ENCODE data around the gene SMU1.
A peak's percentile ranks its signal among the peaks of the same experiment; 100 is the strongest.
"Not testable (repeated sequence)": the region's sequence is repeated elsewhere in the genome, so short reads cannot be mapped to it uniquely, and the experiment has no call there.

The SMU1 gene

DNA sequence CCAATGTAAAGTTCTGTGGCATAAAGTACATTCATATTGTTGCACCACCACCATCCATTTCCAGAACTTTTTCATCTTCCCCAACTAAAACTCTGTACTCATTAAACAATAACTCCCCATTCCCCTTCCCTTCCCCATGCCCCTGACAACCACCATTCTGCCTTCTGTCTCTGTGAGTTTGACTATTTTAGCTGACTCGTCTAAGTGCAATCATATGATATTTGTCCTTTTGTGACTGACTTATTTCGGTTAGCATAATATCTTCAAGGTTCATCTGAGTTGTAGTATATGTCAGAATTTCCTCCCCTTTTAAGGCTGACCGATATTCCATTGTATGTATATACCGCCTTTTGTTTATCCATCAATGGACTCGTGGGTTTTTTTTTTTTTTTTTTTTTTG lies 29.0 kb upstream of the SMU1 start:
- no peak for DNase-seq (ENCODE audit: low read depth)

DNA sequence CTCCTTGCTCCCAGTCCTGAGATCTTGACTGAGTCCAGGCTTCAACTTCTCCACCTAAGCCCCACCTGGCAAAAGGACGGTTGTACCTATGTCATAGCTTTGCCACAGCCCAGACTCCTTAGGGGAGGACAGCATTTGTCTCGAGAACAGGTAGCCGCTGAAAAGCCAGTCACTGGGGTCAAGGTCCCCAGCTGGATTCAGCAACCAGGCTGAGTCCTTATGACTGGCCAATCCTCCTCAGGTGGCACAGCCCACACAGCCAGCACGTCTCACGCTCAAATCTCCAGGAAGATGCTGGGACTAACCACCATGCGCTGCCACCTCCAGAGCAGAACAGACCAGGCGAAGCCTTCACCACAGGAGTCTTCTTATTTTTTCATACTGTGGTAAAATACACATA lies 27.9 kb upstream of the SMU1 start:
- DNase-seq (ENCODE audit: low read depth), result no peak

DNA sequence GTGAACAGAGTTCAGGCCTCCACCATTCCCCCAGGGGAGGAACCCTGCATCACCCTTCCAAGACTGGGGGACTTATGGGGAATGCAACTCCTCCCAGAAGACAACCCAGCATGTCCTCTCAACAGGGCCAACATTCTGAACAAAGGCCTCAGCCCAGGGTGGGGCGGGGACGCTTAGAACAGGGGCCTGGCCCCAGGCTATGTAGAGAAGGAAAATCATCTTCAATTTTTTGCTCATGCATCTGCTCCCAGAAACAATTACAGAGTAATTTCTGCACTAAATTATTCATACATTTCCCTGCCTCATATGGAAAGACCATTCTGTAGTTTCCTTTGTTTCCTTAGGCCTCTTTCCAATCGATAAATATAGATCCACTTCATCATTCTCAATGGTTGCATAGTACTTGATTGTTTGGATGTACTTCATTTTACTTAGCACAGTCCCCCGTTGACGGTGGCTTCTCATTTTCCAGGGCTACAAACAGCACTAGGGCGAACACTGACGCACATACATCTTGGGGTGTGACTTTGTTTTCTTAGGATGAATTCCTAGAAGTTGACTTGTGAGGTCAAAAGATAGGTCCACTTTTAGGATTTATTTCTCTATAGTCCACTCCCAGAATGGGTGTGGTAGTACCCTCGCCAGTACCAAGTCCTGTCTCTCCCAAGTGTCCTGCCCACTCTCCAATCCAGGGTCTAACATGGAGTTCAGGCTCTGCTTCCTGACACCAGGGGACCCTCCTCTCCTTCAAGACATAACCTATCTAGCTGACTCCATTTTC lies 27.2 kb upstream of the SMU1 start:
- DNase-seq (ENCODE audit: low read depth), result no peak

DNA sequence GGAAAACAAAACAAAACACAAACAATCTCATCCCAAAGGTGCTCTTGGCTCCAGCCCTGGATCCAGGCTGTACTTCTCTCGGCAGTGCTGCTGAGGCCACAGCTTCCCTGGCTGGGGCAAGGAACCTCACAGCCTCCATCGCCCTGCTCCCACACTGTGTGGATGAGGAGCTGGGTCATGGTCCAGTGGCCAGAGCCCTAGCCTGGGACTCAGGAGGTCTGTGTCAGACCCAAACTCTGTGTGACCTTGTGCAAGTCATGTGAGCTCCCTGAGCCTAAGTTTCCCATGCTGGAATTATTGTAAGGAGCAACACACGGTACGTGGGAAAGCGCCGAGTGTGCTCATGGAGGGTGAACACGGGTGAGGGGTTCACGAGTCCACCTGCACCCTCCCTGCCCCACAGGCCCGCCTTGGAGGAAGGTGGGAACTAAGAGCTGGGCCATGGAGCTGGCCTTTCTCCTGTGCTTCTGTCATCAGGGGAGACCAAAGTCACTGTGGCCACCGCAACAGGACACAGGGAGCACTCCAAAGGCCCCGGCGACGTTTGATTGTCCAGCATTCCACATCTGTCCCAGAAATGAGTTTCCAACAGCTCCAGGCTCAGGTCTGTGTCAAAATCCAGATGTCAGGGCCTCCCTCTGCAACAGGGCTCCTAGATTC lies 26.2 kb upstream of the SMU1 start:
- DNase-seq (ENCODE audit: low read depth), result no peak

DNA sequence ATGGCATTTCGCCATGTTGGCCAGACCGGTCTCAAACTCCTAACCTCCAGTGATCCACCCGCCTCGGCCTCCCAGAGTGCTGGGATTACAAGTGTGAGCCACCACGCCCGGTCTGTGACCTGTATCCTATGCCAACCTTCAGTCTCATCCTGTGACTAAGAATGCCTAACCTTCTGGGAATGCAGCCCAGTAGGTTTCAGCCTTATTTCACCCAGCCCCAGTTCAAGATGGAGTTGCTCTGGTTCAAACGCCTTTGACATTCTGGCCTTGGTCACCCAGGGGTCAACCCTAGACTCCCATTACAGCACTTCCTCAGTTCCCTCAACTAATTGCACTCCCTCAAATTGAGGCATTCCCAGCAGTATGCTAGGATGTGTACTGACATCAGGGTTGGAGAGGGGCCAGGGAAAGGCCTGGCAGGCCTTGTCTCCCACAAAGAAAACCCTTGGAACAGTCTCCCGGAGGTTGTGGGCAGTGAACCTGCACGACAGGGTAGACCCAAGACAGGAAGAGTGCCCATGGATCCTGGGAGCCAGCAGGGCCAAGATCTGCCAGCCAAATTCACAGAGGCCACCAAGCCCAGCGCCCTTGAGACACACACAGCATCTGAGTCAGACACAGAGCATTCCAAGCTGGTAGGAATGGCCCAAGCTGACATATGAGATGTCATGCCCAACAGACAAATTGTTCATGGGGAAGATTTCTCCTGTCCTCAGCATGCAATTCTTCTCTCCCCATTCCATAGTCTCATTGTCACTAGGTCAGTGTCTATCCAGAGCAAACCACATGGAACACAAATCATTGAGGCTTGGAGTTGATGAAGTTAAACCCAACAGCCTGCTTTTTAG lies 24.9 kb upstream of the SMU1 start:
- DNase-seq (ENCODE audit: low read depth), result no peak

DNA sequence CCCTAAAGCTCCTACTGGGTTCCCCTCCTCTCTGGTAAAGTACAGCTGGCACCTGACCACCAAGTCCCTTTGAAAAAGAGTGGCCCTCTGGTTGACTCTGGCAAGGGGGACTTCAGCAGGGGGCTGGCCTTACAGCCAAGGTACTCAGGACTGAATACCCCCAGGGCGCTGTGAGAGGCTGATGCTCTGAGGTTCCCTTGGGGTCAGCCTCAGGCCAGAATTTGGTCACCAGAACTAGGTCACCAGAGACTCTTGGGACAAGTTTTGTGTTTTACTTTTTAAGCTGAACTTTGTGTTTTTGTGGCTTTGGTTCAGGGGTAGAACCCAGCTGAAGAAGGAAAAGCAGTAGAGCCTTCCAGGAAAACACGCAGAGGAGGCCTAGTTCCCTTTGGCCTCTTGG lies 23.3 kb upstream of the SMU1 start:
- no peak for DNase-seq (ENCODE audit: low read depth)

DNA sequence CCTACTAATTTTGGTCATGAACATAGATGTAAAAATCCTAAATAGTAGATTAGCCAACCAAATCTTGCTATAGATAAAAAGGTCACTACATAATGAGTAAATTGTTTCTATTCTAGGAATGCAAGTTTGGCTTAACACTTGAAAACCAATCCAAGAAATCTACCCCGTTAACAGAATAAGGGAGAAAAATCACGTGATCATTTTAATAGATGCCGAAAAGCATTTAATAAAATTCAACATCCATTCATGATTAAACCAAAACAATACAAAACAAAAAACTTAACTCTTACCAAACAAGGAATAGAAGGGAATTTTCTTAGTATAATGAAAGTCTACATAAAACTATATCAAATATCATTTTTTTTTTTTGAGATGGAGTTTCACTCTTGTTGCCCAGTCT lies 20.7 kb upstream of the SMU1 start:
- no peak for DNase-seq (ENCODE audit: low read depth)

DNA sequence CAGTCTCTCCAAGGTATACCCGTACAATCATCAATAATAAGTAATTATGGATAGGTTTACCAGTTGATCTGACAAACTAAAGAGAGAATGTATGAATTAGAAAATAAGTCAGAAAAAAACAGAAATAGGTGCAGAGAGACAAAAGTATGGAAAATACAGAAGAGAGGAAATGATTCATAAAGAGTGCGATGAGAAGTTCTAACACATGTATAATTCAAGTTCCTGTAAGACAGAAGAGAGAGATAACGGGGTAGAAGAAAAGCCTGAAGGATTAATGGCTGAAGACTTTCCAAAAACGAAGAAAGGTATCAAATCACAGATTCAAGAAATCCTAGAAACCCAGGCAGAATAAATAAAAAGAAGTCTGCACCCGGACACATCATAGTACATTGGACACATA lies 16.2 kb upstream of the SMU1 start:
- DNase-seq (ENCODE audit: low read depth), result no peak

DNA sequence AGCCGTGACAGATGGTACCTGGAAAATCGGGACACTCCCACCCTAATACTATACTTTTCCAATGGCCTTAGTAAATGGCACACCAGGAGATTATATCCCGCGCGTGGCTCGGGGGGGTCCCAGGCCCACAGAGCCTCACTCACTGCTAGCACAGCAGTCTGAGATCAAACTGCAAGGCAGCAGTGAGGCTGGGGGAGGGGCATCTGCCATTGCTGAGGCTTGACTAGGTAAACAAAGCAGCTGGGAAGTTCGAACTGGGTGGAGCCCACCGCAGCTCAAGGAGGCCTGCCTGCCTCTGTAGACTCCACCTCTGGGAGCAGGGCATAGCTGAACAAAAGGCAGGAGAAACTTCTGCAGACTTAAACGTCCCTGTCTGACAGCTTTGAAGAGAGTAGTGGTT lies 9.2 kb upstream of the SMU1 start:
- not testable (repeated sequence) for DNase-seq (ENCODE audit: low read depth)

DNA sequence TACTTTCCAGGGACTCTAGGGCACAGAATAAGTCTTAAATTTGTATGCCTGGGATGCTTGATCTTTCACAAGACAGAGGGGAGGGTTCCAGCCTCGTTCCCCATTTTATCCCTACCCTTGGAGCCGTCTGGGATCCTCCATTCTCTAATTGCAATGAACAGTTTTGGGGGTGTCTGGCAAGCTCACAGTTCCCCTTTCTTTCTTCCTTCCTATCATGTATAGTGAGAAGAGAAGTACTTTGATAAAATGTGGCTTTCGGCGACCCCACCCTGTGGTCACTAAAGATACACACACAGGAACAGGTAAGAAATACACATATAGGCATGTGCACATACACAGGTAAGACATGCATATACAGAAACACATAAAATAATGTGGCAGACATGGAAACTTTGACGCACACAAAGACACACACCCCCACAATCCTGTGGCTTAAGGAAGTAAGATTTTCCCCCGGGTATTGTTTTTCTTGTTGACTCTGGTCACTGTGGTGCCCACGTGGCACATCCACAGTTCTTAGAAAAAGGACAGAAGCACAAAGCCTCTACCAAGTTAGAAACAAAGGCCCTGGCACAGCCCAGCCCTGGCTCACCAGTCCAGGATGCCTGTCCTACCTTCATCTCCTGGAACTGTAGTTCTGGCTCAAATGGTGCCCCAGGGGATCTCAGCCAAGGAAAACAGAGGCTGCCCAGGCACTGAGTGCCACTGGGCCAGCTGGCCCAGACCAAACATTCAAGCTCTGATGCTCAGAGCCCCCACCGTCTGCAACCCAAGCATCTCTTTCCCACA lies 6.3 kb upstream of the SMU1 start:
- no peak for DNase-seq (ENCODE audit: low read depth)

DNA sequence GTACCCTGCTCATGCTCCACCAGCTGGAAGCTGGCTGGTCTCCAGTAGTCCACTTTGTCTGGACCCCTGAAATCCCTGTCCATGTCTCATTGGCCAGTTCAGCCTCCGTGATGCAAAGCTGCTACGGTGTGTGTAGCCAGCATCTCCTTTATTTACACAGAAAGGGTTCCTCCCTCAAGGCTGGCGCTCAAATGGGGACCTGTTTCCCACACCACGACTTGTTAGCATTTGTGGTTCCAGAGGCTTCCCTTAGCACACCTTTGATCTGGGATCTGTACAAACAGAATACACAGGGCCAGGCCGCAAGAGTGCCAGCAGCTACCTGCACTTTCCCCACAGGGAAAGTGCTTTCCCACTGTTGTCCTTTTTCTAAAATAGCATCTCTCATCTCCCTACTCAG lies 5.7 kb upstream of the SMU1 start:
- DNase-seq (ENCODE audit: low read depth), result no peak

DNA sequence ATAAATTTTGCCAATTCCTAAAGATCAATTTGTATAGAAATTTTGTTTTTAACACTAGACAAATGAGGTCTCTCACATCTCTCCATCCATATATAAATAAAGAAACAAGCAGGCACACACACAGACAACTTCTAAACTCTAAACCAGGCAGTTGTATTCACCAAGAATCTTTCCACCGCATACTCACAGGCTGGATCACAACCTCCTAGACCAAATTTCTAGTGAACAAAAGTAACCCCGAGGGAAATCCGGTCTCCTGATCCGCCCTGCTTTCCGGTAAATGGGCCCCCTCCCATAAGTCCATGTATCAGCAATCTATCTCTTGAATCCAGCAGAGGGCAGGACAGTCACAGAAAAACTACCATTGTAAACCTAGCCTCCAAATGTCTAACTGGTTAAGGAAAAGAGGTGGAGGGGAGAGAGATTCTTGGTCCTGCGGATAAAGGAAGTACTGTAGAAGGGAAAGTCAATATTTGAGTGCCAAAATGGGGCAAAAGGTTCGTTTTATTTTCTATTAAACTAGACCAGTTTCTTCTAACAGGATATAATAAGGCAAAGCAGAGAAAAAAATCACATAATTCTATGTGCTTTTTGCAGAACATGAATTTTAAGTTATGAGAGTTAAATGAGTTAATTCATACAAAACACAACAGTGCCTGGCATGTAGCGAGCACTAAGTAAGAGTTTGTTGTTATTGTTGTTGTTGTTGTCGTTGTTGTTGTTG lies 4.8 kb upstream of the SMU1 start:
- DNase-seq (ENCODE audit: low read depth), result peak; percentile 92

DNA sequence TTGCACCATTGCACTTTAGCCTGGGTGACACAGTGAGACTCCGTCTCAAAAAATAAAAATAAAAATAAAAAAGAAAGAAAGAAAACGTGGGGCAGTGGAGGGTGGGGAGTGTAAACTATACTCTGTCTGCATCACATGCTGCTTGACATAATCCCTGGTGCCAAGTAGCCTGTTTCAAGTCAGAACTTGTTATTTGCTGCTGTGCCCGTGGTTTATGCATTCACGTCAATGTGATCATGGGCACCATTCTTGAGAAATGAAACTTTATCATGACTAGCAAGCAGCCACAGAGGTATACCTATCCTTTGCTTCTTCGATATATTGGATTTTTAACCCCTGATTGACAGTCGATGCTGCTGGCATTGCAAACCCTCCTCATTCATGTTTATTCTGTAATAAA lies 4.1 kb upstream of the SMU1 start:
- no peak for DNase-seq (ENCODE audit: low read depth)

DNA sequence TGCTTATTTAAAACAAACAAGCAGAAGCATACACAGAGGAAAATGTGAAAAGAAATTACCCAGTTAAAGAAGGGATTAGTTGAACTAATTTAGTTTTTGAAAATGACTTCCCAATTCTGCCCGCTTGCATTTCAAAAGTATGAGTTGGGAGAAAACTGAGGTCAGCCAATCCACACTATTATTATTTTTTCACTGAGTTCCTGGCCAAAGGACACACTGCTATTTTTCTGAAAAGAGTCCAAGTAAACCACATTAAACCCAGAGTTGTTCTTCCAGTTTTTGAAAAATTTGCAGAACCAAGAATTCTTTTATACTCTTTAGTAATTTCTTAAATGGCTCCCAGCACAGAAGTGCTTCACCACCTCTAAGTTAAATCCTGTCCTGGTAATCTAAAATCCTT lies 7.5 kb downstream of the SMU1 start:
- DNase-seq (ENCODE audit: low read depth), result no peak

DNA sequence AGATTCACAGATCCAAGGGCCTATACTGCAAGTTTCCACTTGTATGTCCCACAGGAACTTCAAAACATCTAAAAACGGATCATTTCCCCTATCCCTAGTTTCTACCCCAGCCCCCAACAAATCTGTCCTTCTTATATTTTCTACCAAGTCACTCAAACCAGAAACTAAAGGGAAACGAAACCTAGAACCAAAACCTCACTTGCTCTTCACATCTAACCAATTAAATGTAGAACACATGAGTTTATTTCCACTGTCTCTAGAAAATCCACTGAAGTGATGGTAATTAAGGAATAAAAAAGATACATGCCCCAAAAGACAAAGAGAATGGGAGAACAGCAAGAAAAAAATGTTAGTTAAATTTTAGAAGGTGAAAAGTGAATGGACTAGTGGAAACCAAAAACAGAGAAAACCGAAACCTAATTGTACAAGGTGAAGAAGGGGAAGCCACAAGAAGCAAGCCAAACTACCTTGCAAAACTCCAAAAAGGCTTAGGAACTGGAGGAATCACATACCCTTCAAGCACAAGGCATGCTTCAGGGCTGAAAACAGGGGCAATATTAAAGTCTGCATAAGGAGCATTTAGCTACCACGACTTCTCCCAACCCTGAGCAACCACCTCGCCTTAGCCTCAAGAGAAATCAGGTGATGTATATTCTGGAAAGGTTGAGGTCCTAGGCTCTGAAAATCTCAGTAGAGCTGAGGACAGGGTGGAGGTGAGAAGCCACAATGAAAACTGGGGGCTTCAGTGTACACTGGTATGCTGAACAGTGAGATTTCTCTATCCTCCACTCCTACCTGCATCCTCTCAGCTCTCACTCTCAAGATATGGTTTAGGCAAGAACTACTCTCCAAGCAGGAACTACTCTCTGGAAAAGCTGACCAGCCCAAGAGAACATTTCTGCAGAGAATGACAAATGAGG lies 11.1 kb downstream of the SMU1 start:
- no peak for DNase-seq (ENCODE audit: low read depth)

DNA sequence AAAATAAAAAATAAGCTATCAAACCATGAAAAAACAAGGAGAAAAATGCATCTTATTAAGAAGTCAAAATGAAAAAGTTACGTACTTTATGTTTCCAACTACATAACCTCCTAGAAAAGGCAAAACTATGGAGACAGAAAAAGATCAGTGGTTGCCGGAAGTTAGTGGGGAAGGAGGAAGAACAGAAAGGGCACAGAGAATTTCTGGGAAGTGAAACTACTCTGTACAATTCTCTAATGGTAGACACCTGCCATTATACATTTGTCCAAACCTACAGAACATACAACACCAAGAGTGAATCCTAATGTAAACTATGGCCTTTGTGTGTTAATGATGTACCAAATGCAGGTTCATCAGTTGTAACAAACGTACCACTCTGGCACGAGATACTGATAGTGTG lies 25.3 kb downstream of the SMU1 start:
- DNase-seq (ENCODE audit: low read depth), result no peak

DNA sequence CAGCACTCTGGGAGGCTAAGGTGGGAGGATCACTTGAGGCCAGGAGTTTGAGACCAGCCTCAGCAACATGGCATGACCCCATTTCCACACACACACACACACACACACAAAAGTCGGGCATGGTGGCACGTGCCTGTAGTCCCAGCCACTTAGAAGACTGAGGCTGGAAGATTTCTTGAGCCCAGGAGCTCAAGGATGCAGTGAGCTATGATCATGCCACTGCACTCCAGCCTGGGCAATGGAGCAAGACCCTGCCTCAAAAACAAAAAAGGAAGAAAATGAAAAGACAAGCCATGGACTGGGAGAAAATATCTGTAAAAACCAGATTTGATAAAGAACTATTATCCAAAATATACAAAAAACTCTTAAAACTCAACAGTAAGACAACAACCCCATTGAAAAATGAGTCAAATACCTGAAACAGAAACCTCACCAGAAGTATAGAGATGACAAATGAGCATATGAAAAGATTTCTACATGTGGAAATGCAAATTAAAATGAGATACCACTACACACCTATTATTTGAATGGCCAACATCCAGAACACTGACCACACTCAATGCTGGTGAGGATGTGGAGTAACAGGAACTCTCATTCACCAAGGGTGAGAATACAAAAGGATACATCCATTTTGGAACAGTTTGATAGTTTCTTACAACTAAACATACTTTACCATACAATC lies 26.7 kb downstream of the SMU1 start:
- DNase-seq (ENCODE audit: low read depth), result no peak

DNA sequence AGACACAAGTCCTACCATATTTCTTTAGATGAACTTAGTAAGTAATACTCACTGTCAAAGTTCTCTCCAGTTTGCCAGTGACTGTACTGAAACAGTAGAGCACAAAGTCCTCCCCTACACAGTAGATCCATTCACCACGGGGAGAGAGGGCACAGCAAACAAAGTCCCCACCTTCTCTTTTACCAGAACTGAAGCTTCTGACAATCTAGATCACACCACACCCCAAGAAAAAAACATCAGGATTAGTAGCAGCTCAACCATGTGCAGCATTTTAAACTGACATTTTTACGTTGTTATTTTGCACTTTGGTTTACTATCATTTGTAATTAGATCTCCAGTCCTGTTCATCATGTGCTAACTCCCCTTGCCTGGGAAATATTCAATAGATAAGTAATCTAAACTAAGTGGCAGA lies 28.4 kb downstream of the SMU1 start:
- no peak for DNase-seq (ENCODE audit: low read depth)

DNA sequence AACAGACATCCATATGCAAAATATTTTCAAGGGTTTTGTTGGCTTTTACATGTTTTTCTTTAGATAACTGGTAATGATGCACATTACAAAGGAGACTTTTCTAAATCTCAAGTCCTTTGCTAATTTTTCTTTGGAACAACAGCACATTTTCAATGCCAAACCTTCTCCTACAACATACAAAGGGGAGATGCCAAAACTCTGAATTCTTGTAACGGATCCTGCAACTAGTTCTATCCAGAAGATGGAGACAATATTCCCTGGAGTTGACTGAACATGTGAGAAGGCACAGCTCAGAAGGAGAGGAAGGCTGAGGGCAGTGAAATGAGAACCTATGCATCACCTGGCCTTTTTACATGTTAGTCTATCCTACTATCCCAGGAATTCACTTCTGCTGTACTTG lies 30.4 kb downstream of the SMU1 start:
- DNase-seq (ENCODE audit: low read depth), result no peak
